Left ventricle myocardium inferior (tissue), 1 donor: ENCODE measurements around the gene COMP. TPM values are rescaled to one million over a fixed set of nuclear protein-coding genes. Genes with fewer than 3 reads are reported as not detected.

Source experiments
- DNase-seq: peaks from one replicate; pipeline ENCODE4 v3.0.0-alpha.2; 2020
- H3K27ac ChIP-seq: fragments of 200-600 bp; replicated peaks from 2 replicates; pipeline ENCODE4 v1.8.0; 2021
- H3K27me3 ChIP-seq: fragments of 200-600 bp; 2 replicates; pipeline ENCODE4 v1.8.0; 2021; ENCODE audit warnings: low read depth
- H3K36me3 ChIP-seq: fragments of 200-600 bp; 2 replicates; pipeline ENCODE4 v1.8.0; 2021
- H3K4me1 ChIP-seq: fragments of 200-600 bp; 2 replicates; pipeline ENCODE4 v1.8.0; 2021
- H3K4me3 ChIP-seq: fragments of 200-600 bp; 2 replicates; pipeline ENCODE4 v1.8.0; 2021; ENCODE audit warnings: mild to moderate bottlenecking, moderate library complexity
- H3K9me3 ChIP-seq: fragments of 200-600 bp; replicated peaks from 2 replicates; pipeline ENCODE4 v1.8.0; 2021
- CTCF ChIP-seq: fragments of 200-600 bp; IDR thresholded peaks from 2 replicates; pipeline ENCODE4 v1.8.0; 2021; ENCODE audit warnings: antibody characterized with exemption, mild to moderate bottlenecking, borderline replicate concordance
- intact Hi-C: fragments of 100-400 bp; cut with micrococcal nuclease; formaldehyde crosslinking; loops from one replicate; pipeline ENCODE4 v1.11.0; 2022
- total RNA-seq: library from RNA; stranded (reverse); fragmentation: NEBNext Ultra II Directional; extraction: Animal tissue kit (Norgen Biotek cat#: 25700); gene quantifications from one replicate; pipeline ENCODE4 v1.2.1, GENCODE V29; 2021
- donor health status: DM: no; HTN: yes; CAD: no; lungs with severe emphysema.

Gene COMP
- total RNA-seq, 1 donor from 2014 or later = 1.2 TPM

- Histone ChIP-seq H3K36me3 (peaks cover 3% of the 10 kb centered on the region), H3K4me1 (peaks cover 36% of the 10 kb centered on the region), H3K4me3 (no peak overlapping the region), H3K27me3 (no peaks in the 10 kb centered on the region), H3K9me3 (no peaks in the 10 kb centered on the region), H3K27ac (no peak overlapping the region)
- TF ChIP-seq CTCF = no peak
- intact Hi-C loops = no loop called here
- DNase-seq = no peak
Observed at GRCh38 chr19:18745012-18745735, 45.9 kb downstream of the COMP start.

GRCh38 chr19:18743784-18744418 is 47.2 kb downstream of the COMP start:
- no peak overlapping the region for H3K4me3 ChIP-seq
- intact Hi-C loops = no loop called here
- H3K4me1 ChIP-seq = peaks cover 38% of the 10 kb centered on the region
- no peaks in the 10 kb centered on the region for H3K9me3 ChIP-seq
- no peaks in the 10 kb centered on the region for H3K36me3 ChIP-seq
- H3K27ac ChIP-seq = peak overlapping the region; percentile 33
- no peak for DNase-seq
- no peak for TF ChIP-seq CTCF
- no peaks in the 10 kb centered on the region for H3K27me3 ChIP-seq

GRCh38 chr19:18742838-18743783 is 48.0 kb downstream of the COMP start:
- peak; percentile 79 for DNase-seq
- peaks cover 38% of the 10 kb centered on the region for H3K4me1 ChIP-seq
- H3K9me3 ChIP-seq = no peaks in the 10 kb centered on the region
- H3K27ac ChIP-seq = peak overlapping the region; percentile 33
- H3K36me3 ChIP-seq = no peaks in the 10 kb centered on the region
- H3K4me3 ChIP-seq = peak overlapping the region; percentile 29
- H3K27me3 ChIP-seq = no peaks in the 10 kb centered on the region
- intact Hi-C loops = no loop called here
- no peak for TF ChIP-seq CTCF

- no peak for DNase-seq
- peaks cover 38% of the 10 kb centered on the region for H3K4me1 ChIP-seq
- H3K4me3 ChIP-seq = no peak overlapping the region
- H3K9me3 ChIP-seq = no peaks in the 10 kb centered on the region
- TF ChIP-seq CTCF = no peak
- no peaks in the 10 kb centered on the region for H3K27me3 ChIP-seq
- intact Hi-C loops = no loop called here
- H3K36me3 ChIP-seq = no peaks in the 10 kb centered on the region
- H3K27ac ChIP-seq = no peak overlapping the region
Observed at GRCh38 chr19:18742324-18742723, 48.8 kb downstream of the COMP start.

- Histone ChIP-seq H3K4me3 (no peak overlapping the region), H3K36me3 (no peaks in the 10 kb centered on the region), H3K4me1 (peaks cover 38% of the 10 kb centered on the region), H3K27ac (no peak overlapping the region), H3K9me3 (no peaks in the 10 kb centered on the region), H3K27me3 (no peaks in the 10 kb centered on the region)
- DNase-seq = no peak
- no peak for TF ChIP-seq CTCF
- intact Hi-C loops = no loop called here
Observed at GRCh38 chr19:18741124-18742121, 49.7 kb downstream of the COMP start.
